K562 (cell line): Measurements from ENCODE around the gene PITPNC1. TPM values are rescaled to one million over a fixed set of nuclear protein-coding genes. Genes with fewer than 3 reads are reported as not detected.

Experiments used
- ATAC-seq: fragments of 200-7000 bp; cut with Tn5 transposase; 3 replicates; pipeline ENCODE4 v1.9.1; 2020; ENCODE audit warnings: moderate library complexity
- BruUV-seq: library from RNA; stranded (reverse); fragments of 400-500 nt; replicated peaks from 2 replicates; lab custom pipeline; 2021; lab: Mats Ljungman, UMichigan
- CTCF ChIA-PET: fragments of 300-600 bp; formaldehyde crosslinking; extraction: SDS; loops from one replicate; lab custom pipeline; 2021; ENCODE audit warnings: low intra/inter-chr PET ratio; lab: Yijun Ruan, JAX
- POLR2A ChIA-PET: fragments of 300-600, 350-650 bp; sonication (Branson Sonifier 250); formaldehyde crosslinking; extraction: SDS; loops from one replicate; lab custom pipeline; 2021; ENCODE audit warnings: antibody characterized with exemption, inconsistent platforms; lab: Yijun Ruan, JAX
- DNase-seq, 4 experiments: peaks; one replicate each; pipeline versions ENCODE4 v3.0.0 to v3.0.0-alpha.2; 2011 to 2018; ENCODE audit warnings: low spot score in 3 of 4, mixed read lengths in 3 of 4; ENCODE audit errors: extremely low read depth in 1 of 4
- FAIRE-seq: peaks from 2 replicates; lab custom pipeline; 2011; peaks lifted over from hg19 to GRCh38; lab: Jason Lieb, UNC
- H2AFZ ChIP-seq: 2 replicates; pipeline ENCODE4 v1.6.0; 2011; ENCODE audit warnings: low read depth, low read length, control low read depth, inconsistent platforms
- H3K27ac ChIP-seq: fragments of 200-600 bp; 3 replicates; pipeline ENCODE4 v1.8.0; 2011; ENCODE audit warnings: low read depth, mild to moderate bottlenecking, control low read depth, inconsistent platforms, low read length, moderate library complexity, mixed read lengths; ENCODE audit errors: extremely low read depth
- H3K27me3 ChIP-seq, 2 experiments: fragments of 300-600 bp in 1 of 2; 2 replicates in 1 of 2; 3 replicates in 1 of 2; pipeline versions ENCODE4 v1.6.0 to v1.8.0; 2011; ENCODE audit warnings: inconsistent platforms in 2 of 2, low read length in 2 of 2, mild to moderate bottlenecking in 1 of 2, mixed read lengths in 1 of 2, moderate library complexity in 1 of 2; ENCODE audit not compliant: control insufficient read depth in 2 of 2, insufficient read depth in 2 of 2
- H3K36me3 ChIP-seq: fragments of 300-600 bp; 3 replicates; pipeline ENCODE4 v1.8.0; 2011; ENCODE audit warnings: mild to moderate bottlenecking, low read length, inconsistent platforms; ENCODE audit not compliant: control insufficient read depth, insufficient read depth
- H3K4me1 ChIP-seq, 2 experiments: fragments of 200-600 bp in 1 of 2; replicated peaks in 1 of 2; 2 replicates in 1 of 2; 3 replicates in 1 of 2; pipeline versions ENCODE4 v1.5.1 to v1.8.0; 2011; ENCODE audit warnings: inconsistent platforms in 2 of 2, low read length in 2 of 2, mild to moderate bottlenecking in 1 of 2, mixed read lengths in 1 of 2, moderate library complexity in 1 of 2; ENCODE audit not compliant: control insufficient read depth in 2 of 2, insufficient read depth in 2 of 2
- H3K4me2 ChIP-seq: 2 replicates; pipeline ENCODE4 v1.6.1; 2011; ENCODE audit warnings: low read length, control low read depth, inconsistent platforms, mixed read lengths; ENCODE audit not compliant: insufficient read depth
- H3K4me3 ChIP-seq: fragments of 200-600 bp; sonication (generic), shearing (Covaris generic); 2 replicates; pipeline ENCODE4 v1.5.1; 2016; ENCODE audit warnings: control low read depth, inconsistent platforms
- H3K79me2 ChIP-seq: fragments of 200-600 bp; 3 replicates; pipeline ENCODE4 v1.8.0; 2011; ENCODE audit warnings: low read length, inconsistent platforms; ENCODE audit not compliant: control insufficient read depth, insufficient read depth
- H3K9ac ChIP-seq, 2 experiments: 2 replicates each; pipeline versions ENCODE4 v1.6.0 to v1.6.1; 2011; ENCODE audit warnings: low read depth in 2 of 2, low read length in 2 of 2, control low read depth in 1 of 2, inconsistent platforms in 1 of 2, mild to moderate bottlenecking in 1 of 2, mixed read lengths in 1 of 2; ENCODE audit not compliant: insufficient read depth in 1 of 2
- H3K9me1 ChIP-seq: one replicate; pipeline ENCODE4 v1.6.0; 2011; ENCODE audit warnings: inconsistent platforms, mild to moderate bottlenecking, low read length, moderate library complexity; ENCODE audit not compliant: control insufficient read depth, insufficient read depth
- H3K9me3 ChIP-seq: replicated peaks from 2 replicates; pipeline ENCODE4 v1.5.1; 2011; ENCODE audit warnings: low read depth, low read length, inconsistent platforms; ENCODE audit not compliant: control insufficient read depth, insufficient read depth
- H4K20me1 ChIP-seq: replicated peaks from 2 replicates; pipeline ENCODE4 v1.6.1; 2011; ENCODE audit warnings: low read length, inconsistent platforms, mixed read lengths; ENCODE audit not compliant: control insufficient read depth, insufficient read depth
- MAZ ChIP-seq, 2 experiments: fragments of 450-650 bp in 1 of 2; sonication (generic) in 1 of 2; formaldehyde crosslinking; IDR thresholded peaks in 1 of 2; conservative IDR thresholded peaks in 1 of 2; 2 replicates each; pipeline versions ENCODE4 v1.4.0 to v1.5.0; 2020; ENCODE audit warnings: mild to moderate bottlenecking in 1 of 2, missing genetic modification reagents in 1 of 2
- SRSF7 ChIP-seq: fragments of 200-400 bp; formaldehyde crosslinking; optimal IDR thresholded peaks from 2 replicates; pipeline ENCODE3; 2017; ENCODE audit warnings: mild to moderate bottlenecking, low read depth, low read length
- TRIM28 ChIP-seq: fragments of 450-650 bp; IDR thresholded peaks from 2 replicates; pipeline ENCODE4 v1.6.1; 2017
- ZNF431 ChIP-seq: sonication (generic); formaldehyde crosslinking; IDR thresholded peaks from 2 replicates; pipeline ENCODE4 v1.8.0; 2022; ENCODE audit warnings: mild to moderate bottlenecking, missing genetic modification reagents
- WGBS: fragments of 100-300 bp; shearing (Covaris generic); methylation state at CpG from one replicate; pipeline ENCODE4 v1.1.6; 2016; ENCODE audit warnings: low coverage, mixed read lengths; ENCODE audit not compliant: insufficient coverage; ENCODE audit errors: missing lambda C conversion rate; 5-methylcytosine and 5-hydroxymethylcytosine counted together
- in situ Hi-C: fragments of 300-500 bp; cut with MboI; formaldehyde crosslinking; loops from 4 replicates; pipeline ENCODE4 v1.15.0; 2018; ENCODE audit warnings: inconsistent platforms, mixed read lengths
- intact Hi-C: fragments of 100-400 bp; cut with micrococcal nuclease; formaldehyde crosslinking; loops from 2 replicates; pipeline ENCODE4 v1.14.2; 2022
- polyA plus RNA-seq, 8 experiments: library from polyadenylated mRNA; depleted of rRNA in 4 of 8; stranded (reverse) in 5 of 8; unstranded in 3 of 8; fragments of >200 nt; fragmentation: Nextera tagmentation in 2 of 8; fragmentation: Illumina TruSeq in 1 of 8; extraction: Ambion mirVana in 2 of 8; extraction: Trizol in 1 of 8; gene quantifications; 2 replicates each; pipeline versions ENCODE4 v1.2.1 to v1.2.3, GENCODE V29; 2011 to 2014; ENCODE audit warnings: inconsistent platforms in 1 of 8, missing spikeins in 1 of 8
- total RNA-seq, 7 experiments: library from RNA; depleted of rRNA in 6 of 7; stranded (reverse); fragments of >200 nt in 6 of 7; fragmentation: Illumina TruSeq in 2 of 7; extraction: Trizol in 2 of 7; gene quantifications; 2 replicates each; pipeline versions ENCODE4 v1.2.1 to v1.2.3, GENCODE V29; 2011 to 2021; ENCODE audit warnings: low replicate concordance in 1 of 7
- TF ChIP-seq, protein P1 (sequence below): fragments of 450-650 bp; formaldehyde crosslinking; IDR thresholded peaks from 2 replicates; pipeline ENCODE4 v1.4.0; 2020; ENCODE audit warnings: mild to moderate bottlenecking, moderate library complexity
- TF ChIP-seq, protein P2 (sequence below): fragments of 250-450 bp; sonication (Bioruptor Pico); IDR thresholded peaks from 2 replicates; pipeline ENCODE4 v1.5.1; 2021; ENCODE audit warnings: mild to moderate bottlenecking

Gene PITPNC1
- total and polyA plus RNA-seq, 9 of the 15 experiments (the other 6 are each of a cell fraction or from before 2014, with no cell fraction given), result 0.11 to 1.1 (median 0.65) TPM

DNA sequence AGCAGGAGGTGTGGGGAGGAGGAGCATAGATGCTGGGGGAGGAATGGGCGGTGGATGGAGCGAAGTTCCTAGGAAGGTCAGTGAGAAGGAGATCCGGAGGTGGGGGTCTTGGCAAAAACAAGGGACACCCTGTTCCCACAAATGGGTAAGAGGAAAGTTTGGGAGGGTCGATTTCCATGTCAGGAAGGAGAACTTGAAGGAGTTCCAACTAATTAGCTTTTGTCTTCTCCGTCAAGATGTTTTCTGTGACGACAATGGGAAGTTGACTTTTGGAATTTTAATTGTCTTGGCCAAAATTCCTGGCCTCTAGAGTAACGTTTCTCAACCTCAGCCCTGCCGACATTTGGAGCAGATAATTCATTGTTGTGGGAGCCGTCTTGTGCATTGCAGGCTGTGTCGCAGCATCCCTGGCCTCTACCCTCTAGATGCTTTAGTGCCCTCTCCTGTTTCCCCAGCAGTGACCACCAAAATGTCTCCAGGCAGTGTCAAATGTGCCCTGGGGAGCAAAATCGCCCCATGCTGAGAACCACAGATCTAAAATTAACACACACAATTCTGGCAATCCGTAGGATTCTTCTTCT is 97.1 kb downstream of the PITPNC1 start:
- BruUV-seq, result no TSS peak
- Histone ChIP-seq H3K36me3 (no peaks in the 10 kb centered on the region), H3K27me3 (peaks cover 13 to 40% of the 10 kb centered on the region in 2 experiments; a peak in 3 of 5 replicates), H2AFZ (no peak overlapping the region), H3K9ac (no peak overlapping the region), H3K4me1 (no peaks in the 10 kb centered on the region), H3K4me3 (no peak overlapping the region), H3K27ac (no peak overlapping the region), H3K9me1 (no peaks in the 10 kb centered on the region), H3K4me2 (no peak overlapping the region), H3K79me2 (no peaks in the 10 kb centered on the region), H3K9me3 (no peaks in the 10 kb centered on the region), H4K20me1 (no peaks in the 10 kb centered on the region)
- TF ChIP-seq TRIM28, result no peak
- TF ChIP-seq, protein P1, sequence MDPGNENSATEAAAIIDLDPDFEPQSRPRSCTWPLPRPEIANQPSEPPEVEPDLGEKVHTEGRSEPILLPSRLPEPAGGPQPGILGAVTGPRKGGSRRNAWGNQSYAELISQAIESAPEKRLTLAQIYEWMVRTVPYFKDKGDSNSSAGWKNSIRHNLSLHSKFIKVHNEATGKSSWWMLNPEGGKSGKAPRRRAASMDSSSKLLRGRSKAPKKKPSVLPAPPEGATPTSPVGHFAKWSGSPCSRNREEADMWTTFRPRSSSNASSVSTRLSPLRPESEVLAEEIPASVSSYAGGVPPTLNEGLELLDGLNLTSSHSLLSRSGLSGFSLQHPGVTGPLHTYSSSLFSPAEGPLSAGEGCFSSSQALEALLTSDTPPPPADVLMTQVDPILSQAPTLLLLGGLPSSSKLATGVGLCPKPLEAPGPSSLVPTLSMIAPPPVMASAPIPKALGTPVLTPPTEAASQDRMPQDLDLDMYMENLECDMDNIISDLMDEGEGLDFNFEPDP (CRISPR knock-in tag), result no peak
- TF ChIP-seq, protein P2, sequence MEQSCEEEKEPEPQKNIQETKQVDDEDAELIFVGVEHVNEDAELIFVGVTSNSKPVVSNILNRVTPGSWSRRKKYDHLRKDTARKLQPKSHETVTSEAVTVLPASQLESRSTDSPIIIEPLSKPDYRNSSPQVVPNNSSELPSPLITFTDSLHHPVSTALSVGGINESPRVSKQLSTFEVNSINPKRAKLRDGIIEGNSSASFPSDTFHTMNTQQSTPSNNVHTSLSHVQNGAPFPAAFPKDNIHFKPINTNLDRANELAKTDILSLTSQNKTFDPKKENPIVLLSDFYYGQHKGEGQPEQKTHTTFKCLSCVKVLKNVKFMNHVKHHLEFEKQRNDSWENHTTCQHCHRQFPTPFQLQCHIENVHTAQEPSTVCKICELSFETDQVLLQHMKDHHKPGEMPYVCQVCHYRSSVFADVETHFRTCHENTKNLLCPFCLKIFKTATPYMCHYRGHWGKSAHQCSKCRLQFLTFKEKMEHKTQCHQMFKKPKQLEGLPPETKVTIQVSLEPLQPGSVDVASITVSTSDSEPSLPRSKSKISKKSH (CRISPR knock-in tag), result no peak
- no peak for TF ChIP-seq SRSF7
- no peak for TF ChIP-seq MAZ (CRISPR knock-in tag; conservative IDR thresholded peaks at IDR 0.05 in 1 of 2, IDR thresholded peaks at IDR 0.05 in 1 of 2)
- TF ChIP-seq ZNF431 (CRISPR knock-in tag), result no peak
- ChIA-PET POLR2A (interaction anchor here (1.6 kb wide), 1 partner anchor 14 kb away, joined by 3 read pairs; no protein-coding TSS in a partner anchor), CTCF (no interaction called here)
- intact Hi-C loops (no loop called here), in situ Hi-C loops (no loop called here)
- WGBS, result 1% methylated on average over 12 of the region's 12 CpGs
- ATAC-seq, result no peak
- no peak for FAIRE-seq
- DNase-seq, result no peak
